ENCODE data around the gene PHF21B.

DNA sequence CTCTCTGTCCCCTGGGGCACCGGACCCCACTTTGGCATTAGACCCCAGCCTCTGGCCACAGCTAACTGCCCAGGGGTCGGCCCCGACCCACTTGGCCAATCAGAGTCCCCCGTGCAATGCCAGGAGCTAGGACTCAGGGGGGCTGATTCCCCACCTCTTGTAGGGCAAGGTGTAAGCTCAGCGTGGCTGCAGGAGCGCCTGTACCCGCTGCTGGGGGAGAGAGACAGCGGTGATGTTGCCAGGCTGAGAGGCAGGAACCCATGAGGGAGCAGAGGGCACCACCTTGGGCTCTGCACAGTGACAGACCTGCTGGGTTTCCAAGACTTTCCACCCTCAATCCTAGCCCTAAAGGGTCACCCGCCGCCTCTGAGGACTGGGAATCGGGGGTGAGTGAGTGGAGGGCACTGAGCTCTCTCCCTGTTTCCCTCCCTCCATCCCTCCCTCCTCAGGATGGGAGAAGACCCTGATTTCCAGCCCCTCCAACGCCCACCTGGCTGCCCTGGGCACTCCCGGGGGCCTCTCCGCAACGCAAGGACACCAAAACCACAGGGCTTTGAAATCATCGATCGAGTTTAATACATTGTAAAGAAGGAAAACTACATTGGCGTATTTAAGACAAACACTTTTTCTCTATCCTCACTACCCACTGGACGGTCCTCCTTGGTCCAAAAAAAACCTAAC is 129.1 kb downstream of the PHF21B start:
- TF ChIP-seq GATA3 (IDR thresholded peaks at IDR 0.05; ENCODE audit: low read depth, low read length) (no peak), GATA2 (IDR thresholded peaks at IDR 0.05; ENCODE audit: low read depth, low read length) (no peak)

Measured in SH-SY5Y (cell line).